HG03442 (cell line): Measurements from ENCODE around the gene VPS25.
A peak's percentile ranks its signal among the peaks of the same experiment; 100 is the strongest.

Experiments used
- ATAC-seq: cut with Tn5 transposase; IDR thresholded peaks from one replicate; pipeline ENCODE4 v1.9.1; 2021; ENCODE audit warnings: mild to moderate bottlenecking, moderate library complexity; ENCODE audit not compliant: unreplicated experiment

Gene VPS25

GRCh38 chr17:42792545-42792944 is 19.3 kb downstream of the VPS25 start:
- no peak for ATAC-seq

- ATAC-seq, result no peak
These were observed 21.8 kb downstream of the VPS25 start for GRCh38 chr17:42795061-42795460.

- ATAC-seq, result no peak
These were observed 22.2 kb downstream of the VPS25 start for GRCh38 chr17:42795465-42795864.

GRCh38 chr17:42796066-42796758 is 23.0 kb downstream of the VPS25 start:
- no peak for ATAC-seq

GRCh38 chr17:42797067-42798007 is 24.1 kb downstream of the VPS25 start:
- no peak for ATAC-seq

- ATAC-seq, result no peak
These were observed 24.7 kb downstream of the VPS25 start for GRCh38 chr17:42798011-42798382.

- ATAC-seq, result peak; percentile 64
These were observed 25.4 kb downstream of the VPS25 start, which contains the start of the genes CNTD1 and COA3 for GRCh38 chr17:42798383-42799380. Gene CNTD1, plus strand, starts transcription at chr17:42798861. Its CDS starts 207 bp downstream, at chr17:42799068. Gene COA3, minus strand, starts transcription at chr17:42798704. Its CDS starts 23 bp downstream, at chr17:42798681.

- no peak for ATAC-seq
These were observed 30.0 kb downstream of the VPS25 start for GRCh38 chr17:42803074-42803883.

- ATAC-seq, result no peak
These were observed 31.7 kb downstream of the VPS25 start for GRCh38 chr17:42804918-42805367.

GRCh38 chr17:42806249-42806648 is 33.0 kb downstream of the VPS25 start:
- ATAC-seq, result no peak

- no peak for ATAC-seq
These were observed 36.0 kb downstream of the VPS25 start for GRCh38 chr17:42809250-42809649.

GRCh38 chr17:42814633-42815399 is 41.6 kb downstream of the VPS25 start:
- ATAC-seq, result no peak

GRCh38 chr17:42817866-42818265 is 44.6 kb downstream of the VPS25 start:
- ATAC-seq, result no peak

- no peak for ATAC-seq
These were observed 45.1 kb downstream of the VPS25 start for GRCh38 chr17:42818379-42818778.

GRCh38 chr17:42819939-42820535 is 46.8 kb downstream of the VPS25 start:
- no peak for ATAC-seq

GRCh38 chr17:42821176-42821575 is 47.9 kb downstream of the VPS25 start:
- no peak for ATAC-seq

GRCh38 chr17:42827472-42827871 is 54.2 kb downstream of the VPS25 start:
- no peak for ATAC-seq
